HEK293 (cell line): ENCODE results near the gene IKZF1.

Source experiments
- CTCF ChIP-seq: fragments of 450-650 bp; formaldehyde crosslinking; IDR thresholded peaks from 2 replicates; pipeline ENCODE4 v1.5.1; 2016; ENCODE audit warnings: missing biosample characterization, missing genetic modification characterization
- HIC1 ChIP-seq: fragments of 450-650 bp; formaldehyde crosslinking; IDR thresholded peaks from 2 replicates; pipeline ENCODE4 v1.5.1; 2016; ENCODE audit warnings: missing biosample characterization, missing genetic modification characterization
- SP2 ChIP-seq: fragments of 450-650 bp; formaldehyde crosslinking; IDR thresholded peaks from 2 replicates; pipeline ENCODE4 v1.5.1; 2016; ENCODE audit warnings: missing biosample characterization, missing genetic modification characterization
- ZBTB21 ChIP-seq: fragments of 450-650 bp; formaldehyde crosslinking; IDR thresholded peaks from 2 replicates; pipeline ENCODE4 v1.5.1; 2017; ENCODE audit warnings: missing biosample characterization, missing genetic modification characterization
- ZNF121 ChIP-seq: fragments of 450-650 bp; formaldehyde crosslinking; IDR thresholded peaks from 2 replicates; pipeline ENCODE4 v1.5.1; 2016; ENCODE audit warnings: missing biosample characterization, missing genetic modification characterization
- ZNF146 ChIP-seq: fragments of 450-650 bp; formaldehyde crosslinking; IDR thresholded peaks from 2 replicates; pipeline ENCODE4 v1.5.1; 2016; ENCODE audit warnings: missing biosample characterization, missing genetic modification characterization
- ZNF19 ChIP-seq: fragments of 450-650 bp; formaldehyde crosslinking; IDR thresholded peaks from 2 replicates; pipeline ENCODE4; 2016; ENCODE audit warnings: missing biosample characterization, missing genetic modification characterization, low read depth
- ZNF23 ChIP-seq: fragments of 450-650 bp; formaldehyde crosslinking; IDR thresholded peaks from 2 replicates; pipeline ENCODE4 v1.5.1; 2016; ENCODE audit warnings: missing biosample characterization, missing genetic modification characterization, borderline replicate concordance
- ZNF433 ChIP-seq: fragments of 450-650 bp; formaldehyde crosslinking; IDR thresholded peaks from 2 replicates; pipeline ENCODE4 v1.5.1; 2016; ENCODE audit warnings: missing biosample characterization, missing genetic modification characterization, low read depth
- ZNF558 ChIP-seq: fragments of 450-650 bp; formaldehyde crosslinking; IDR thresholded peaks from 2 replicates; pipeline ENCODE4 v1.5.1; 2016; ENCODE audit warnings: missing biosample characterization, missing genetic modification characterization

- TF ChIP-seq SP2 = no peak
- no peak for TF ChIP-seq ZBTB21 (tag by site-specific recombination)
- TF ChIP-seq ZNF146 = no peak
- TF ChIP-seq CTCF = no peak
- TF ChIP-seq HIC1 (tag by site-specific recombination) = no peak
- TF ChIP-seq ZNF121 (tag by site-specific recombination) = no peak
- no peak for TF ChIP-seq ZNF19 (tag by site-specific recombination)
- no peak for TF ChIP-seq ZNF23 (tag by site-specific recombination)
- no peak for TF ChIP-seq ZNF558 (tag by site-specific recombination)
- TF ChIP-seq ZNF433 (tag by site-specific recombination) = no peak
Measured at GRCh38 chr7:50292763-50293162, 11.8 kb upstream of the IKZF1 start.
